ENCODE data around the gene MTRF1.

MTRF1 gene

DNA sequence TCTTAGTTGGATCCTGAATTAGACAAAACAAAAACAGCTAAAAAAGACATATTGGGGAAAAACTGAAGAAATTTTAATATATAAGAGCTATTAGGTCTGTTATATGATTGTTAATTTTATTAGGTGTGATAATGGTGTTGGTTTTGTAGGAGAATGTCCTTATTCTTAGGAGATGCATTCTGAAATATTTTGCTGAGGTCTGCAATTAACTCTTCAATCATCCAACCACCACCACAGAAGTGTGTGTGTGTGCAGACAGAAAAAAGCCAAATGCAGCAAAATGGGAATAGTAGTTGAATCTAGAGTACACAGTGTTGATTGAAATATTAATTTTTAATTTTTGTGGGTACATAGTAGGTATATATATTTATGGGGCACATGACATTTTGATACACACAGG lies 56.9 kb downstream of the MTRF1 start:
- no peak overlapping the region for H3K4me3 ChIP-seq (ENCODE audit: low read depth, low read length)
- TF ChIP-seq CTCF (IDR thresholded peaks at IDR 0.05; ENCODE audit: borderline replicate concordance, insufficient read depth, low read depth, low read length), result no peak

DNA sequence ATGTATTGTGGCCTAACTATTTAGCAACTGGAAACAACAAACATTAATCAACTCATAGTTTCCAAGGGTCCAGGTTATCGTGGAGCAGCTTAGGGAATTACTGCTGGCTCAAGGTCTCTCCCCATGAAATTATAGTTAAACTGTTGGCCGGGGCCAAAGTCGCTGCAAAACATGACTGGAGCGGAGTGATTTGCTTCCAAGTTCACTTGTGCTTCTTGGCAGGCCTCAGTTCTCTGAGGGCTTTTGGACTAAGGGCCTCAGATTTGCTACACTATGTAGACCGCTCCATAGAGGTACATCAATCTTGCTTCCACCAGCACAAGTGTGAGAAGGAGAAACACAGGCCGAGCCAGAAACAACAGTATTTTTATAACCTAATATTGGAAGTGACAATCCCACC lies 59.6 kb downstream of the MTRF1 start:
- no peak overlapping the region for H3K4me3 ChIP-seq (ENCODE audit: low read depth, low read length)
- no peak for TF ChIP-seq CTCF (IDR thresholded peaks at IDR 0.05; ENCODE audit: borderline replicate concordance, insufficient read depth, low read depth, low read length)

DNA sequence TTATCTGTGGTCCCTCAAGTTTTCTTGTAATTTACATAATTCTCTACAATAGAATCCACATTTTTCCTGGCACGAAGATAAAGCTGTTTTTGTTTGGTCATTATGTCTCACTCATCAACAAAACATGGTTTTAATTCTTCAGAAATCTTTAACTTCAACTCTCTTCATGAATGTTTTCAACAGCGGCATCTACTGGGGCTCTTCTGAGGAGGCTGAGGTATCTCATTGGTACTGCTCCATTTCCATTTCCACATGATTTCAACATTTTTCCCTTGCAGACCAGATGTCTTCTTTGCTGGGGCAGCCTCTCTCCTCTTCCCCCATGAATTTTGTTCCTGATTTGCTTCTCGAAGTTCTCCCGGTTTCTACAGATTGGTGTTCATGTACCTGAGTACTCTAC lies 63.2 kb downstream of the MTRF1 start:
- no peak overlapping the region for H3K4me3 ChIP-seq (ENCODE audit: low read depth, low read length)
- TF ChIP-seq CTCF (IDR thresholded peaks at IDR 0.05; ENCODE audit: borderline replicate concordance, insufficient read depth, low read depth, low read length), result no peak

DNA sequence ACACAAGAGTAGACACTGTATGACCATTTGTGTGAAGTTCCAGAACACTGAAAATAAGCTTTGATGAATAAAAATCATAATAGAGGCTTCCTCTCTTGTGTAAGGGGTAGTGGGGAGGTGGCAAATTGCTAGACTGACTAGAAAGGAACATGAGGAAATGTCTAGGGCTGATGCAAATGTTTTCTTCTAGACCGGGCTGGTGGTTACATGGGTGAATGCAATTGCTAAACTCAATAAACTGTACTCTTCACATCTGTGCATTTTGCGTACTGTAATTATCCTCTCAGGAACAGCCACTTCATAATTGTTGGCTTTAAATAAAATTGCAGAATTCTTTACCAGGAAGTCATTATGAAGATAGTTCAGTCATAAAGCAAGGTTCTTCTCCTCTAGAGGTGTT lies 63.9 kb downstream of the MTRF1 start:
- no peak for TF ChIP-seq CTCF (IDR thresholded peaks at IDR 0.05; ENCODE audit: borderline replicate concordance, insufficient read depth, low read depth, low read length)
- H3K4me3 ChIP-seq (ENCODE audit: low read depth, low read length), result no peak overlapping the region

DNA sequence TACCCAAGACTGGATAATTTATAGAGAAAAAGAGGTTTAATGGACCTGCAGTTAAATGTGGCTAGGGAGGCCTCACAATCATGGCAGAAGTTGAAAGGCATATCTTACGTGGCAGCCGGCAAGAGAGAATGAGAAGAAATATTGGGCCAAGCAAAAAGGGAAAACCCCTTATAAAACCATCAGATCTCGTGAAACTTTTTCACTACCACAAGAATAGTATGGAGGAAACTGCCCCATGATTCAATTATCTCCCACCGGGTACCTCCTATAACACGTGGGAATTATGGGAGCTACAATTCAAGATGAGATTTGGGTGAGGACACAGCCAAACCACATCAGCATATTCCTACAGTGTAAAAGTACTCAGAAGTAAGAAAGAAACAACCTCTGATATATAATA lies 64.3 kb downstream of the MTRF1 start:
- TF ChIP-seq CTCF (IDR thresholded peaks at IDR 0.05; ENCODE audit: borderline replicate concordance, insufficient read depth, low read depth, low read length), result no peak
- no peak overlapping the region for H3K4me3 ChIP-seq (ENCODE audit: low read depth, low read length)

- H3K4me3 ChIP-seq (ENCODE audit: low read depth, low read length), result no peak overlapping the region
- no peak for TF ChIP-seq CTCF (IDR thresholded peaks at IDR 0.05; ENCODE audit: borderline replicate concordance, insufficient read depth, low read depth, low read length)
Observed at GRCh38 chr13:41196620-41197019, 66.8 kb downstream of the MTRF1 start.

- no peak overlapping the region for H3K4me3 ChIP-seq (ENCODE audit: low read depth, low read length)
- TF ChIP-seq CTCF (IDR thresholded peaks at IDR 0.05; ENCODE audit: borderline replicate concordance, insufficient read depth, low read depth, low read length), result no peak
Observed at GRCh38 chr13:41196011-41196410, 67.4 kb downstream of the MTRF1 start.

All from GM12875 (cell line).